Cardiac septum (tissue), 1 donor: ENCODE data around the gene USP53. TPM values are rescaled to one million over a fixed set of nuclear protein-coding genes. Genes with fewer than 3 reads are reported as not detected.
A peak's percentile ranks its signal among the peaks of the same experiment; 100 is the strongest.
"Not testable (repeated sequence)": the region's sequence is repeated elsewhere in the genome, so short reads cannot be mapped to it uniquely, and the experiment has no call there.

Experiments
- DNase-seq: peaks from one replicate; pipeline ENCODE4 v3.0.0-alpha.2; 2020; ENCODE audit warnings: low spot score
- intact Hi-C: fragments of 100-400 bp; cut with DNase I; formaldehyde crosslinking; loops from one replicate; pipeline ENCODE4 v1.14.0; 2022
- total RNA-seq: library from RNA; stranded (reverse); fragmentation: NEBNext Ultra II Directional; extraction: Animal tissue kit (Norgen Biotek cat#: 25700); gene quantifications from one replicate; pipeline ENCODE4 v1.2.1, GENCODE V29; 2021
- donor health status: DM: no; HTN: no; CAD: no.

The USP53 gene
- total RNA-seq, 1 donor from 2014 or later, result 49.7 TPM

GRCh38 chr4:119260528-119260927 lies 48.0 kb downstream of the USP53 start:
- intact Hi-C loops, result no loop called here
- DNase-seq, result no peak

GRCh38 chr4:119261986-119262385 lies 49.5 kb downstream of the USP53 start:
- no peak for DNase-seq
- intact Hi-C loops, result no loop called here

- DNase-seq, result no peak
- intact Hi-C loops, result no loop called here
Measured at GRCh38 chr4:119264743-119265142, 52.2 kb downstream of the USP53 start.

GRCh38 chr4:119266153-119266552 lies 53.6 kb downstream of the USP53 start:
- intact Hi-C loops, result no loop called here
- no peak for DNase-seq

GRCh38 chr4:119268466-119268865 lies 56.0 kb downstream of the USP53 start:
- DNase-seq, result no peak
- intact Hi-C loops, result no loop called here

- intact Hi-C loops, result no loop called here
- no peak for DNase-seq
Measured at GRCh38 chr4:119271361-119272085, 59.0 kb downstream of the USP53 start.

- DNase-seq, intact Hi-C loops: not testable (repeated sequence)
Measured at GRCh38 chr4:119279541-119279940, 67.0 kb downstream of the USP53 start.

- intact Hi-C loops, result loop anchor here (5.0 to 10.0 kb wide), 3 partner anchors 68 to 535 kb away; partner anchors contain the start of gene USP53
- DNase-seq, result not testable (repeated sequence)
Measured at GRCh38 chr4:119279945-119280344, 67.4 kb downstream of the USP53 start.

- intact Hi-C loops, result loop anchor here (5.0 to 10.0 kb wide), 3 partner anchors 69 to 537 kb away; partner anchors contain the start of gene USP53
- no peak for DNase-seq
Measured at GRCh38 chr4:119281393-119281792, 68.9 kb downstream of the USP53 start.

GRCh38 chr4:119284876-119285780 lies 72.6 kb downstream of the USP53 start:
- intact Hi-C loops, result loop anchor here (5.0 to 10.0 kb wide), 5 partner anchors 73 to 540 kb away; partner anchors contain the start of gene USP53
- DNase-seq, result no peak

GRCh38 chr4:119286377-119287002 lies 74.0 kb downstream of the USP53 start:
- DNase-seq, result no peak
- intact Hi-C loops, result loop anchor here (5.0 to 10.0 kb wide), 4 partner anchors 192 to 542 kb away; no protein-coding TSS in a partner anchor

- intact Hi-C loops, result loop anchor here (5.0 to 10.0 kb wide), 4 partner anchors 195 to 545 kb away; no protein-coding TSS in a partner anchor
Measured at GRCh38 chr4:119289313-119289712, 76.8 kb downstream of the USP53 start.

GRCh38 chr4:119290598-119290997 lies 78.1 kb downstream of the USP53 start:
- DNase-seq, result no peak
- intact Hi-C loops, result no loop called here

More at GRCh38 chr4:119289313-119289712, 76.8 kb downstream of the USP53 start:
- DNase-seq, result no peak

GRCh38 chr4:119296356-119296755 lies 83.8 kb downstream of the USP53 start:
- DNase-seq, result no peak
- intact Hi-C loops, result no loop called here

GRCh38 chr4:119297795-119298194 lies 85.3 kb downstream of the USP53 start:
- DNase-seq, result no peak
- intact Hi-C loops, result no loop called here

GRCh38 chr4:119299260-119299671 lies 86.8 kb downstream of the USP53 start:
- intact Hi-C loops, result no loop called here
- no peak for DNase-seq

- intact Hi-C loops, result no loop called here
Measured at GRCh38 chr4:119299741-119300100, 87.2 kb downstream of the USP53 start.

GRCh38 chr4:119300101-119300978 lies 87.8 kb downstream of the USP53 start:
- DNase-seq, result peak; percentile 98
- intact Hi-C loops, result no loop called here

More at GRCh38 chr4:119299741-119300100, 87.2 kb downstream of the USP53 start:
- DNase-seq, result no peak
